Measurements from ENCODE around the gene MRPS34. TPM values are rescaled to one million over a fixed set of nuclear protein-coding genes. Genes with fewer than 3 reads are reported as not detected.
A peak's percentile ranks its signal among the peaks of the same experiment; 100 is the strongest.

MRPS34 gene
- total and polyA plus RNA-seq, 10 of the 15 experiments (the other 5 are each of a cell fraction or from before 2014, with no cell fraction given), result 3.6 to 285 (median 147) TPM

GRCh38 chr16:1768767-1769401, 4.0 kb downstream of the MRPS34 start:
- no peak overlapping the region for H3K4me3 ChIP-seq
- no peaks in the 10 kb centered on the region for H3K27me3 ChIP-seq (replicated peaks in 1 of 2; ENCODE audit: control insufficient read depth in 2 of 2, insufficient read depth in 2 of 2, low read length in 1 of 2)
- H3K4me1 ChIP-seq (ENCODE audit: control insufficient read depth, insufficient read depth, low read length), result peaks cover 5% of the 10 kb centered on the region
- WGBS (ENCODE audit: insufficient coverage, insufficient replicate concordance, low lambda C conversion rate, missing lambda C conversion rate), result 78% methylated on average over 22 of the region's 26 CpGs
- SMC1A ChIA-PET (ENCODE audit: uncharacterized antibody, unreplicated experiment), result no interaction called here
- intact Hi-C loops (cut with micrococcal nuclease; ENCODE audit: unreplicated experiment), result no loop called here
- POLR2A ChIA-PET, result interaction anchor here (5.8 kb wide), 1 partner anchor 13 kb away, joined by 39 read pairs; the partner anchor contains the start of genes NUBP2 and SPSB3
- DNase-seq (ENCODE audit: low read depth, low spot score), result no peak
- H3K9me3 ChIP-seq (replicated peaks; ENCODE audit: control insufficient read depth, insufficient read depth, low read length), result no peaks in the 10 kb centered on the region
- H3K4me2 ChIP-seq (ENCODE audit: control insufficient read depth, insufficient read depth), result no peak overlapping the region
- in situ Hi-C loops (cut with MboI), result no loop called here
- no peak for TF ChIP-seq MLLT1 (IDR thresholded peaks at IDR 0.05)
- TF ChIP-seq POLR2A (IDR thresholded peaks at IDR 0.05; ENCODE audit: low read depth, low read length), result 0 out of 2 replicates have a peak, but pooled peaks have one; percentile 21
- no peak for TF ChIP-seq FOXM1 (IDR thresholded peaks at IDR 0.05; ENCODE audit: low read depth, low read length)
- TF ChIP-seq POLR2AphosphoS5 (IDR thresholded peaks at IDR 0.05; ENCODE audit: low read length), result 0 out of 2 replicates have a peak, but pooled peaks have one; percentile 12
- no peak for TF ChIP-seq YBX1 (IDR thresholded peaks at IDR 0.05)
- TF ChIP-seq SUPT20H (IDR thresholded peaks at IDR 0.05; ENCODE audit: borderline replicate concordance, control insufficient read depth, low read depth, low read length), result no peak
- TF ChIP-seq ZSCAN29 (IDR thresholded peaks at IDR 0.05), result no peak
- no peak for TF ChIP-seq WRNIP1 (IDR thresholded peaks at IDR 0.05; ENCODE audit: borderline replicate concordance, low read depth, low read length)
- no peak for TF ChIP-seq SMAD1 (IDR thresholded peaks at IDR 0.05; ENCODE audit: low read depth, partially characterized antibody)
- no peak for TF ChIP-seq GATAD2B (conservative IDR thresholded peaks at IDR 0.05; ENCODE audit: low read depth)
- H3K79me2 ChIP-seq (ENCODE audit: control insufficient read depth, insufficient read depth, low read length), result peaks cover 34% of the 10 kb centered on the region
- H4K20me1 ChIP-seq (ENCODE audit: control insufficient read depth, insufficient read depth), result no peaks in the 10 kb centered on the region
- FAIRE-seq, result no peak
- no peak for ATAC-seq
- RAD21 ChIA-PET (ENCODE audit: unreplicated experiment), result interaction anchor here (1.3 kb wide), 1 partner anchor 14 kb away, joined by 3 read pairs; the partner anchor contains the start of genes NUBP2 and SPSB3
- BruUV-seq (replicated peaks), result TSS peak; percentile 29
- H3K27ac ChIP-seq (ENCODE audit: control insufficient read depth, insufficient read depth), result no peak overlapping the region
- H3K9ac ChIP-seq (ENCODE audit: control insufficient read depth, insufficient read depth, low read length), result no peak overlapping the region
- CTCF ChIA-PET, result no interaction called here
- peaks cover 0 to 25% of the 10 kb centered on the region in 2 experiments; a peak in 3 of 4 replicates for H3K36me3 ChIP-seq (ENCODE audit: control insufficient read depth in 2 of 2, insufficient read depth in 2 of 2, low read length in 1 of 2)
- no peak overlapping the region for H2AFZ ChIP-seq (ENCODE audit: control insufficient read depth, low read depth, low read length)

All from GM12878 (cell line).